NCI-H2171 treated with DMSO at 0.1 percent for 48 hours (cell line): ENCODE data around the gene DLGAP1.

Experiments used
- DNase-seq: peaks from one replicate; lab custom pipeline; 2025; lab: John Stamatoyannopoulos, UW

The DLGAP1 gene

DNA sequence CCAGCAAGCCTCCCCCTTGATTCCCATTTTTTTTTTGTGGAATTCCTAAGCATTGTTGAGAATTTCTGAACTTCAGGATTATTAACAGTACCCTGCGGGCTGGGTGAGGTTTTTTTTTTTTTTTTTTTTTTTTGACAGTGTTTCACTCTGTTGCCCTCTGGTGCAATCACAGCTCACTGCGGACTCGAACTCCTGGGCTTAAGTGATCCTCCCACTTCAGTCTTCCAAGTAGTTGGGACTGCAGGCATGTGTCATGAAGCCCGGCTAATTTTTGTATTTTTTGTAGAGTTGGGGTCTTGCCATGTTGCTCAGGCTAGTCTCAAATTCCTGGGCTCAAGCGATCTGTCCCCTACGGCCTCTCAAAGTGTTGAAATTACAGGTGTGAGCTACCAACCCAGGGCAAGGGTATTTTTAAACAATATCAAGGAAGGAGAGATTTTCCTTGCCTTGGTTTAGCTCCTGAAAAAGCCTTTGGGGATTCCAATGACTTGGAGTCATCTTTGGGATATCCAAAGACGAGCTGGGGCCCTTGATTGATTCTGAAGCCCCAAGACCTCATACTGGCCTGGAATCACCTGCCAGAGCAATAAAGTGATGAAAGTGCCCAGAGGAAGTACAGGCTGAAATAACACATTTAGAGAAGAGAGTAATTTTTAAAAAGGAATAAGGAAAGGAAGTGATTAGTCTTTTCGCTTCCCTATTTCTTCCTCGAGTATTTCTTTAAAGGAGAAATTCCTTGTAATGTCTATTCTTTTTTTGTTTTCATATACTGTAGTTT lies 764.9 kb downstream of the DLGAP1 start:
- peak; percentile 18 for DNase-seq

DNA sequence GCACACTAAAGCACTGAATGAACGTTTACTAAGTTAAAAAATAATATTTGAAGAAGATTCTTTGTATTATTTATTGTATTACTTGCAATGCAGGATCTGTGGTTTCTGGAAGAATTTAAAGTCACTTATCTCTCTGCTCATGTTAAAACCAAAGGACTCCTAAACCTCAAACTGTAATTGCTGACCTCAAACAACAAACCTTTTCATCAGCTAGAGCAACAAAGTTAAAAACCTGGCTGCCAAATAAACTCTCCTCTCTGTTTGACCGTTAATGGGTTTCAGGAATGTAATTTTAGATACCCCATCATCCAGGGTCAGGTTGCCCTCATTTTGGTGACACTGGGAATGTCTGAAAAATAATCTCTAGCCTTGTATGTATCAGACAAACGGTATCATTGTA lies 766.0 kb downstream of the DLGAP1 start:
- DNase-seq: no peak

DNA sequence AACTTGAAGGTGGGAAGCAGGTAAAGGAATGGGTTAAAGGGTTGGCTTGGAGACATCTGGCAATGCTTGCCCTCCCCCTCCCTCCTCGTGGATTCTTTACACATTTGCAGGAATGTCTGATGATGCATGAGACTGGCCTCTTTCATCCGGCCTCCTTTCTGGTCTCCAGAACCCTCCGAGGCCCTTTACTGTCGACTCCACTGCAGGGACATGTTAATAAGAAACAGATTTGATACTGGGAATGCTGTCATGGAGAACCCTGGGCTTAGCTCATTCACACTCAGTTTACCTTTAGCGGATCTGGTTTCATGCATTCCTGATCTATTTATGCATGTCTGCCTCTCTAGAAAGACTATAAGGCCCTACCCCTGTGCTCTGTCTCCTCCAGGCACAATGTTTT lies 766.4 kb downstream of the DLGAP1 start:
- peak; percentile 37 for DNase-seq

- DNase-seq: no peak
These were observed 771.6 kb downstream of the DLGAP1 start for GRCh38 chr18:3683483-3683882.

DNA sequence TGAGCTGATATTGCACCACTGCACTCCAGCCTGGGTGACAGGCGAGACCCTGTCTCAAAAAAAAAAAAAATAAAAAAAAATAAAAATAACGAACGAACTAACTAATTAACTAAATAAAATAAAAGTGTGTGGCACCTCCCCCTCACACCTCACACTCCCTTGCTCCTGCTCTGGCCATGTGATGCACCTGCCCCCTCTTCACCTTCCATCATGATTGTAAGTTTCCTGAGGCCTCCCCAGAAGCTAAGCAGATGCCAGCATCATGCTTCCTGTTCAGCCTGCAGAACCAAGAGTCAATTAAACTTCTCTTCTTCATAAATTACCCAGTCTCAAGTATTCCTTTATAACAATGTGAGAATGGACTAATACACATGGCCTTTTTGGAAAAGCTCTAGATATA lies 773.0 kb downstream of the DLGAP1 start:
- no peak for DNase-seq

DNA sequence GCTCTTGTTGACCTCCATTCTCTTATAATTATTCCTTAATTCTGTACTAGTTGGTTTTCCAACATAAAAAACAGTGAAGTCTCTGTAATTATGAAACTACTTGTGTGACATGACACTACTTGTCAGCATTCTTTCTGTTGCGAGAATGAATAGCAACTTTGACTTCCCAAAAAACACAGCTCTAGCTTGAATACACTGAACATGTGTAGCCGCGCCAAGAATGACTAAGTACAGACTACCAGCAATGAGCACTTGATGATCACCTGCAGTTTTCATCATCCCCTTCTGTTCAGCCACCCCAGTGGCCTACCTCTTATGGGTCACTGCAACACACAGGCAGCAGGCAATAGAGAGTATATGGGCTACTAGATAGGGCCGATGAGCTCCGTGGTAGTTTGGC lies 775.9 kb downstream of the DLGAP1 start:
- no peak for DNase-seq

- no peak for DNase-seq
These were observed 779.1 kb downstream of the DLGAP1 start for GRCh38 chr18:3675994-3676393.

- no peak for DNase-seq
These were observed 779.7 kb downstream of the DLGAP1 start for GRCh38 chr18:3675446-3675845.

GRCh38 chr18:3671176-3671575 lies 783.9 kb downstream of the DLGAP1 start:
- DNase-seq: no peak

DNA sequence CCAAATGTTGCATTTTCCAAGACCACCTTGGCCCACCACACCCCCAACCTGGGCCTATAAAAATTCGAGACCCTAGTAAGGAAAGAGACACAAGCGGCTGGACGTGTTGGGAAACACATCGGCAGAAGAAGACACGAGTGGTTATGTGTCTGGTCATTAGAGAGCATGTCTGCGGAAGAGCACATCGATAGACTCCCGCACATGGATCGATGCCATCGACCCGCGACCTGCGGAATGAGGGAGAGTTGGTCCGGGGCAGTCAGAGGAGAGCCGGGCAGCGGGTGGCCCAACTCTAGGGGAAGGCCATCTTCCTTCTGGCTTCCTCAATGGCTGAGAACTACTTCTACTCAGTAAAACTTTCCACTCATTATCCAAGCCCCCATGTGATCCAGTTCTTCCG lies 785.7 kb downstream of the DLGAP1 start:
- DNase-seq: no peak

DNA sequence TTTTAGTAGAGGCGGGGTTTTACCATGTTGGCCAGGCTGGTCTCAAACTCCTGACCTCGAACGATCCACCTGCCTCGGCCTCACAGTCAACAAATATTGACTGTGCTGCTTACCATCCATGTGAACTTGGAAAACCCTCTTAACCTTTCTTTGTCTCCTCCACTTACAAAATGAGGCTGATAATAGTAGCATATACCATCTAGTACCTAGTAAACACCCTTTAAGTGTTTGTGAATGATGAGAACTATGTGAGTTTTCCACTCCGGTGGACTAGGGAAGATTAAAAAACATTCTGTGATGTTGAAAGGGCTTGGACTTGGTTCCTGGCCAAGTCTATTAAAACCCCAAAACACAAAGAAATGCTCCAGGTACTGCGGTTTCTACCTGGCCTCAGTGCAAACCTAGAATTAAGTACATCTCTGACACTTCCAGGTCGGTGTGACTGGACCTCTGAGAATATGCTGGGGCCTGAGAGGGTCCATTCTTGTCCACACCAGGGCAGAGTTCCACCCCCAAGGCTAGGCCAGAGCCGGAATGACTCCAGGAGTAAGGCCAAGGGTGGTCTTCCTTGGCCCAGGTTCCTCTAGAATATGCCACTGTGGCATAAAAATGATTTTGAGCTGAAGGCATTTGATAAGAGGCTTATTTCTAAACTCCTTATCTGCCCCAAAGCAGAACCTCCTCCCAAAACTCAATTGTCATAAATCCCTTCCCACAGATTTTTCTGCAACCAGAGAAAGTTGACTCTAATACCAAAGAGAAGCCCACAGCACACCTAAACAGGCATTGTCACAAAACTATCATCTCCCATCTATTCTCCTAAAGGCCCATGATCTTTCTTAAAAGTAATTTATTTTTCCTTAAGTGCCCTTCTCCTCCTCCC lies 787.6 kb downstream of the DLGAP1 start:
- no peak for DNase-seq

- DNase-seq: no peak
These were observed 788.4 kb downstream of the DLGAP1 start for GRCh38 chr18:3666526-3667254.

- DNase-seq: peak; percentile 88
These were observed 789.2 kb downstream of the DLGAP1 start for GRCh38 chr18:3665780-3666525.

DNA sequence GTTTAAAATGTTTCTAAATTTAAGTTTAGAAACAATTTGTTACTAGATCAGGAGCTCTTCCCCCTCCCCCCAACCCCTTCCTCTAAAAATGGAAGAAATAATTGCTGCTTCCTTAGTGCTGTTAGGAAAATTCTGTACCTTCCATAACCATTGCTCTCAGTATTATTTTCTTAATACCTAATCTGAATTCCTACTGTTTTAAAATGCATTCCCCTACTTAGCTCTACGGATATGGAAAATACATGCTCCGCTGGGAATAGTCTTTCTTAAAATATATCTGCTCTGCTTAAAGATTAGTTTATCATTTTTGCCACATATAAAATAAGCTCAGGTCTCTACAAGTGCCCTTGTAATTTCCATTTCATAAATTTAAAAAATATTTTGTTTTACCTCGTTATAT lies 789.9 kb downstream of the DLGAP1 start:
- no peak for DNase-seq

- no peak for DNase-seq
These were observed 790.4 kb downstream of the DLGAP1 start for GRCh38 chr18:3664563-3665178.

GRCh38 chr18:3663870-3664512 lies 791.1 kb downstream of the DLGAP1 start:
- DNase-seq: no peak

DNA sequence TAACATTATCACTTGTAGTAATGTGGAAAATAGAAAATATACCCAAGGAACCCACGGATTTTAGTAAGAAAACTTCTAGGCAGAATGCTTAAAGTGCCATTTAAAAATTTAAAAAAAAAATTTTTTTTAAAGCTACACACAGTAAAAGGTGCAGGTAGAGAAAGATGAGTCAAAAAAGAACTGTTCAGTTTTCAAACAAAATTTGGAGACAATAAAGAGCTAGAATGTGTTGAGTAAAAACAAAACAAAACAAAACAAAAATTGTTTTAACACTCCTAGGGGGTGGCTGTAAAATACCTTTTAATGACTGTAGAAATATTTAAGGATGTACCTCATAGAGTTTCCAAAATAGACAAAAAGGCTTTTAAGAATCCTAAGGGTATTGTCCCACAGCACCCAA lies 793.1 kb downstream of the DLGAP1 start:
- DNase-seq: no peak

- no peak for DNase-seq
These were observed 794.2 kb downstream of the DLGAP1 start for GRCh38 chr18:3660739-3661515.

- DNase-seq: no peak
These were observed 796.6 kb downstream of the DLGAP1 start for GRCh38 chr18:3658529-3658928.
